Right lobe of liver (tissue), 6 donors: ENCODE measurements around the gene CDRT4. TPM values are rescaled to one million over a fixed set of nuclear protein-coding genes. Genes with fewer than 3 reads are reported as not detected.

Experiments used
- ATAC-seq, 4 donors: fragments of 200-7000 bp; cut with Tn5 transposase; one replicate each; pipeline ENCODE4 v1.9.1; 2020; ENCODE audit warnings: mild to moderate bottlenecking in 4 of 4, moderate library complexity in 4 of 4
- DNase-seq, 3 donors: peaks; one replicate each; pipeline ENCODE4 v3.0.0-alpha.2; 2020
- H3K27ac ChIP-seq, 3 donors: fragments of 200-600 bp; one replicate each; pipeline ENCODE4 v1.8.0; 2022
- H3K27me3 ChIP-seq, 2 donors: fragments of 200-600 bp; one replicate each; pipeline ENCODE4 v1.8.0; 2022
- H3K36me3 ChIP-seq, 4 donors: fragments of 200-600 bp; sonication (generic) in 1 of 4; one replicate each; pipeline versions ENCODE4 v1.5.1 to v1.8.0; 2017 to 2022; ENCODE audit warnings: control low read depth in 1 of 4
- H3K4me1 ChIP-seq, 4 donors: fragments of 200-600 bp; sonication (generic) in 1 of 4; one replicate each; pipeline versions ENCODE4 v1.5.1 to v1.8.0; 2017 to 2022; ENCODE audit warnings: control low read depth in 1 of 4
- H3K4me3 ChIP-seq, 3 donors: fragments of 200-600 bp; one replicate each; pipeline ENCODE4 v1.8.0; 2022
- H3K9me3 ChIP-seq, 4 donors: fragments of 200-600 bp; sonication (generic) in 1 of 4; one replicate each; pipeline versions ENCODE4 v1.5.1 to v1.8.0; 2017 to 2022; ENCODE audit warnings: control low read depth in 1 of 4
- CTCF ChIP-seq, 4 donors: fragments of 200-600 bp in 3 of 4; fragments of 450-650 bp in 1 of 4; IDR thresholded peaks; one replicate each; pipeline versions ENCODE4 v1.5.1 to v1.8.0; 2016 to 2022; ENCODE audit warnings: antibody characterized with exemption in 4 of 4, mild to moderate bottlenecking in 2 of 4
- POLR2A ChIP-seq: fragments of 450-650 bp; IDR thresholded peaks from one replicate; pipeline ENCODE4 v1.6.1; 2017; ENCODE audit warnings: antibody characterized with exemption, mild to moderate bottlenecking
- WGBS: methylation state at CpG from one replicate; pipeline ENCODE4 v1.1.6; 2018; ENCODE audit warnings: low coverage, low lambda C conversion rate; ENCODE audit not compliant: insufficient coverage; ENCODE audit errors: missing lambda C conversion rate; 5-methylcytosine and 5-hydroxymethylcytosine counted together
- intact Hi-C, 2 donors: fragments of 100-400 bp; cut with DNase I; formaldehyde crosslinking; loops; one replicate each; pipeline versions ENCODE4 v1.11.2 to v1.14.1; 2022
- total RNA-seq, 6 experiments: library from RNA; depleted of rRNA in 2 of 6; stranded (reverse); fragments of >200 nt in 2 of 6; fragmentation: NEBNext Ultra II Directional in 3 of 6; extraction: Animal tissue kit (Norgen Biotek cat#: 25700) in 3 of 6; gene quantifications; one replicate each; pipeline versions ENCODE4 v1.1.0 to v1.2.4, GENCODE V29; 2016 to 2023
- donor health status: DM: no; HTN: yes; CAD: no.
- donor health status: DM: no; HTN: no; CAD: no.
- donor health status: DM: no; HTN: no; CAD: no.
- donor health status: DM: no; HTN: yes; CAD: no.
- donor health status: DM: no; HTN: yes; CAD: no.

Gene CDRT4
- total RNA-seq, 6 experiments from 2014 or later = 0.43 to 3.3 (median 1.3) TPM

- H3K4me3 ChIP-seq = no peak overlapping the region
- ATAC-seq = no peak
- 52% methylated on average over 4 of the region's 4 CpGs for WGBS
Measured at GRCh38 chr17:15485045-15485444, 17.6 kb upstream of the CDRT4 start.

GRCh38 chr17:15483431-15483830 lies 16.0 kb upstream of the CDRT4 start:
- TF ChIP-seq CTCF (IDR thresholded peaks at IDR 0.05) = no peak
- TF ChIP-seq POLR2A = no peak
- Histone ChIP-seq H3K4me3 (no peak overlapping the region), H3K27me3 (no peaks in the 10 kb centered on the region), H3K27ac (no peak overlapping the region), H3K4me1 (no peaks in the 10 kb centered on the region), H3K36me3 (no peaks in the 10 kb centered on the region), H3K9me3 (no peaks in the 10 kb centered on the region)
- intact Hi-C loops = no loop called here
- 33% methylated on average over 2 of the region's 4 CpGs for WGBS
- ATAC-seq (no peak), DNase-seq (no peak)

More at GRCh38 chr17:15485045-15485444, 17.6 kb upstream of the CDRT4 start:
- no peak for DNase-seq
- Histone ChIP-seq H3K36me3 (no peaks in the 10 kb centered on the region), H3K27ac (no peak overlapping the region), H3K9me3 (no peaks in the 10 kb centered on the region), H3K4me1 (no peaks in the 10 kb centered on the region), H3K27me3 (no peaks in the 10 kb centered on the region)
- TF ChIP-seq POLR2A (no peak), CTCF (IDR thresholded peaks at IDR 0.05) (no peak)
- intact Hi-C loops = no loop called here

- H3K4me1 ChIP-seq = no peaks in the 10 kb centered on the region
- no peaks in the 10 kb centered on the region for H3K9me3 ChIP-seq
- H3K4me3 ChIP-seq = no peak overlapping the region
- DNase-seq (no peak), ATAC-seq (no peak)
- H3K36me3 ChIP-seq = no peaks in the 10 kb centered on the region
- H3K27ac ChIP-seq = no peak overlapping the region
- WGBS = 72% methylated on average over 6 of the region's 6 CpGs
- intact Hi-C loops = no loop called here
- TF ChIP-seq POLR2A (no peak), CTCF (IDR thresholded peaks at IDR 0.05) (no peak)
- H3K27me3 ChIP-seq = no peaks in the 10 kb centered on the region
Measured at GRCh38 chr17:15482476-15482875, 15.1 kb upstream of the CDRT4 start.

- H3K36me3 ChIP-seq = no peaks in the 10 kb centered on the region
- WGBS = 86% methylated on average over 6 of the region's 6 CpGs
- no peaks in the 10 kb centered on the region for H3K4me1 ChIP-seq
- intact Hi-C loops = no loop called here
- no peak for DNase-seq
- H3K9me3 ChIP-seq = no peaks in the 10 kb centered on the region
- ATAC-seq = no peak
- H3K27me3 ChIP-seq = no peaks in the 10 kb centered on the region
- H3K27ac ChIP-seq = no peak overlapping the region
- H3K4me3 ChIP-seq = no peak overlapping the region
- TF ChIP-seq CTCF (IDR thresholded peaks at IDR 0.05) = no peak
- TF ChIP-seq POLR2A = no peak
Measured at GRCh38 chr17:15481481-15481880, 14.1 kb upstream of the CDRT4 start.

GRCh38 chr17:15480204-15480603 lies 12.8 kb upstream of the CDRT4 start:
- DNase-seq (no peak), ATAC-seq (no peak)
- no peak overlapping the region for H3K27ac ChIP-seq
- WGBS = 79% methylated on average over 5 of the region's 6 CpGs
- TF ChIP-seq CTCF (IDR thresholded peaks at IDR 0.05) (no peak), POLR2A (no peak)
- no peak overlapping the region for H3K4me3 ChIP-seq
- H3K27me3 ChIP-seq = no peaks in the 10 kb centered on the region
- no peaks in the 10 kb centered on the region for H3K36me3 ChIP-seq
- intact Hi-C loops = no loop called here
- H3K9me3 ChIP-seq = no peaks in the 10 kb centered on the region
- H3K4me1 ChIP-seq = no peaks in the 10 kb centered on the region
